Neural crest cell (in vitro differentiated cells): ENCODE data around the gene OSBPL9. TPM values are rescaled to one million over a fixed set of nuclear protein-coding genes. Genes with fewer than 3 reads are reported as not detected.

ENCODE experiments used
- DNase-seq: peaks from one replicate; pipeline ENCODE4 v3.0.0; 2021; ENCODE audit warnings: low read depth, mixed read lengths, low spot score
- H3K27ac Mint-ChIP-seq: one replicate; pipeline ENCODE4 v1.8.0; 2021; ENCODE audit warnings: mild to moderate bottlenecking, mixed read lengths; ENCODE audit not compliant: unreplicated experiment
- H3K27me3 Mint-ChIP-seq: 2 replicates; pipeline ENCODE4 v1.8.0; 2021; ENCODE audit warnings: low read depth, mild to moderate bottlenecking, mixed read lengths
- H3K36me3 Mint-ChIP-seq: 2 replicates; pipeline ENCODE4 v1.8.0; 2021; ENCODE audit warnings: low read depth, mild to moderate bottlenecking, mixed read lengths
- H3K4me1 Mint-ChIP-seq: 2 replicates; pipeline ENCODE4 v1.8.0; 2021; ENCODE audit warnings: mixed read lengths
- H3K4me3 Mint-ChIP-seq: one replicate; pipeline ENCODE4 v1.8.0; 2021; ENCODE audit warnings: mild to moderate bottlenecking, mixed read lengths
- H3K9me3 Mint-ChIP-seq: 2 replicates; pipeline ENCODE4 v1.8.0; 2021; ENCODE audit warnings: mixed read lengths
- CTCF ChIP-seq: fragments of 200-600 bp; sonication (generic); conservative IDR thresholded peaks from 2 replicates; pipeline ENCODE4 v1.5.0; 2021; ENCODE audit warnings: antibody characterized with exemption, mild to moderate bottlenecking
- total RNA-seq: library from RNA; stranded (reverse); gene quantifications from 2 replicates; pipeline ENCODE4 v1.2.1, GENCODE V29; 2021

Gene OSBPL9
- total RNA-seq, 1 donor from 2014 or later = 76.7 TPM

- no peak overlapping the region for H3K27ac Mint-ChIP-seq
- no peak overlapping the region for H3K4me3 Mint-ChIP-seq
These were observed 39.5 kb downstream of the OSBPL9 start for GRCh38 chr1:51656374-51656773.

DNA sequence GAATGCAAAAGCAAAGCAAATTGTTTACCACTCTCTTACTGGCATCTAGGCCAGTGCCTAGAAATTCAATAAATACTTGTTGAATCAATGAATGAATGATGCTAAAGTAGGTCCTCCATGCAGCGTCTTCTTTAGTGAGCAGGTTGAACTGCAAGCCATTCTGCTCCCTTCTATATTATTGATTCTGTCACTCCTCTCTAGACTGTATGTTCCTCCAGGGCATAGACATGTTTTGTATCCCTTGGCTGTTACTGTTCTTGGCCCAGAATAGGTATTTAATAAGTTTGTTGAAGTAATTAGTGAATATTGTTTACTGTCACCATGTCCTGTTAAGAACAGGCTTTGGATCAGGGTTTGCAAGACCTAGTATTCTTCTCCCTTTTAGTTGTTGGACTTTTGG, 43.7 kb downstream of the OSBPL9 start:
- no peak for TF ChIP-seq CTCF
- H3K27ac Mint-ChIP-seq = no peak overlapping the region
- no peaks in the 10 kb centered on the region for H3K27me3 Mint-ChIP-seq
- no peaks in the 10 kb centered on the region for H3K36me3 Mint-ChIP-seq
- peaks cover 11% of the 10 kb centered on the region for H3K4me1 Mint-ChIP-seq
- H3K4me3 Mint-ChIP-seq = no peak overlapping the region
- H3K9me3 Mint-ChIP-seq = peaks cover 3% of the 10 kb centered on the region
- no peak for DNase-seq

More at GRCh38 chr1:51656374-51656773, 39.5 kb downstream of the OSBPL9 start:
- no peak for TF ChIP-seq CTCF
- no peaks in the 10 kb centered on the region for H3K9me3 Mint-ChIP-seq
- no peaks in the 10 kb centered on the region for H3K36me3 Mint-ChIP-seq
- no peaks in the 10 kb centered on the region for H3K27me3 Mint-ChIP-seq
- DNase-seq = no peak
- H3K4me1 Mint-ChIP-seq = peaks cover 10% of the 10 kb centered on the region

- TF ChIP-seq CTCF = no peak
- Mint-ChIP-seq H3K27me3 (no peaks in the 10 kb centered on the region), H3K4me1 (peaks cover 11% of the 10 kb centered on the region), H3K4me3 (no peak overlapping the region), H3K27ac (no peak overlapping the region), H3K9me3 (peaks cover 3% of the 10 kb centered on the region), H3K36me3 (no peaks in the 10 kb centered on the region)
- no peak for DNase-seq
These were observed 44.2 kb downstream of the OSBPL9 start for GRCh38 chr1:51661081-51661518.

DNA sequence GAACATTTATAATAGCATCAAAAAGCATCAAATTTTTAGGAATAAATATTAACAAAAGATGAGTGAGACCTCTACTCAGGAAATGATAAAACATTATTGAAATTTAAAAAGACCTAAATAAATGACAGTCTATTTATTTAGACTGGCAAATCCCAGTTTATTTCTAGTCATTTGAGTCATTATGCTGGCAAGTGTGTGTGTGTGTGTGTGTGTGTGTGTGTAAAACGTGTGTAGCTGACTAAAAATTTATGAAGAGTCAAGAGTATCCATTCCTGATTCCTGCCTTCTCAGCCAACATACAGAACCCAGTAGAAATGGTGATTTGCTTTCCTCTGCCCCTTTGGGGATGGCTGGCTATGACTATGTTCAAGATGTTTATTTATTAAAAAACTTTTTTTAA, 46.2 kb downstream of the OSBPL9 start:
- no peak overlapping the region for H3K27ac Mint-ChIP-seq
- H3K9me3 Mint-ChIP-seq = peaks cover 3% of the 10 kb centered on the region
- no peak for DNase-seq
- no peak for TF ChIP-seq CTCF
- peaks cover 11% of the 10 kb centered on the region for H3K4me1 Mint-ChIP-seq
- no peak overlapping the region for H3K4me3 Mint-ChIP-seq
- H3K36me3 Mint-ChIP-seq = no peaks in the 10 kb centered on the region
- H3K27me3 Mint-ChIP-seq = no peaks in the 10 kb centered on the region

- H3K9me3 Mint-ChIP-seq = peaks cover 3% of the 10 kb centered on the region
These were observed 46.8 kb downstream of the OSBPL9 start for GRCh38 chr1:51663721-51664120.

More at GRCh38 chr1:51663721-51664120, 46.8 kb downstream of the OSBPL9 start:
- Mint-ChIP-seq H3K27ac (no peak overlapping the region), H3K4me1 (peaks cover 11% of the 10 kb centered on the region), H3K36me3 (no peaks in the 10 kb centered on the region), H3K4me3 (no peak overlapping the region), H3K27me3 (no peaks in the 10 kb centered on the region)
- no peak for DNase-seq
- TF ChIP-seq CTCF = no peak
